DND-41 (cell line): Measurements from ENCODE around the gene PCK2.

Experiments used
- ATAC-seq: fragments of 200-7000 bp; cut with Tn5 transposase; 3 replicates; pipeline ENCODE4 v1.9.1; 2021; ENCODE audit warnings: low read depth; ENCODE audit not compliant: insufficient read depth
- DNase-seq: peaks from one replicate; pipeline ENCODE4 v3.0.0-alpha.2; 2020
- H2AFZ ChIP-seq: 2 replicates; pipeline ENCODE4 v1.6.0; 2012; ENCODE audit warnings: low read depth, low read length
- H3K27ac ChIP-seq: 2 replicates; pipeline ENCODE4 v1.5.1; 2012; ENCODE audit warnings: low read length, inconsistent platforms
- H3K27me3 ChIP-seq: fragments of 200-600 bp; sonication (generic); 2 replicates; pipeline ENCODE4 v1.6.0; 2012; ENCODE audit warnings: low read length, mild to moderate bottlenecking, inconsistent platforms; ENCODE audit not compliant: insufficient read depth, poor library complexity
- H3K36me3 ChIP-seq: 2 replicates; pipeline ENCODE4 v1.5.1; 2012; ENCODE audit warnings: low read length, inconsistent platforms; ENCODE audit not compliant: insufficient read depth
- H3K4me1 ChIP-seq: 2 replicates; pipeline ENCODE4 v1.5.1; 2012; ENCODE audit warnings: mild to moderate bottlenecking, low read length; ENCODE audit not compliant: insufficient read depth
- H3K4me2 ChIP-seq: 2 replicates; pipeline ENCODE4 v1.6.0; 2012; ENCODE audit warnings: mild to moderate bottlenecking, moderate library complexity, low read length, inconsistent platforms; ENCODE audit not compliant: insufficient read depth
- H3K4me3 ChIP-seq, 2 experiments: fragments of 200-600 bp in 1 of 2; shearing (Covaris generic) in 1 of 2; 2 replicates each; pipeline ENCODE4 v1.5.1; 2012 to 2016; ENCODE audit warnings: inconsistent platforms in 2 of 2, low read length in 2 of 2, mild to moderate bottlenecking in 2 of 2, low read depth in 1 of 2, moderate library complexity in 1 of 2
- H3K79me2 ChIP-seq: 2 replicates; pipeline ENCODE4 v1.6.0; 2012; ENCODE audit warnings: low read length, inconsistent platforms; ENCODE audit not compliant: insufficient read depth
- H3K9ac ChIP-seq: 2 replicates; pipeline ENCODE4 v1.6.0; 2012; ENCODE audit warnings: low read depth, mild to moderate bottlenecking, inconsistent platforms, low read length, moderate library complexity
- H3K9me3 ChIP-seq: 2 replicates; pipeline ENCODE4 v1.5.1; 2012; ENCODE audit warnings: low read length, moderate library complexity, mild to moderate bottlenecking, inconsistent platforms; ENCODE audit not compliant: insufficient read depth, severe bottlenecking
- H4K20me1 ChIP-seq: 2 replicates; pipeline ENCODE4 v1.6.0; 2012; ENCODE audit warnings: low read length; ENCODE audit not compliant: insufficient read depth
- CTCF ChIP-seq: IDR thresholded peaks from 2 replicates; pipeline ENCODE4 v1.5.1; 2012; ENCODE audit warnings: borderline replicate concordance, low read length, moderate library complexity, mild to moderate bottlenecking; ENCODE audit not compliant: poor library complexity, severe bottlenecking; ENCODE audit errors: extremely low read depth
- EZH2 ChIP-seq: IDR thresholded peaks from 3 replicates; pipeline ENCODE4 v1.6.1; 2012; ENCODE audit warnings: borderline replicate concordance, low read depth, mild to moderate bottlenecking, moderate library complexity, low read length, inconsistent platforms; ENCODE audit not compliant: severe bottlenecking

The PCK2 gene

GRCh38 chr14:24117179-24117578 is 23.1 kb downstream of the PCK2 start:
- no peak overlapping the region for H2AFZ ChIP-seq
- no peak overlapping the region for H3K27ac ChIP-seq
- H3K9ac ChIP-seq = no peak overlapping the region
- TF ChIP-seq CTCF = no peak
- TF ChIP-seq EZH2 = no peak
- H3K79me2 ChIP-seq = peaks cover 22% of the 10 kb centered on the region
- H3K9me3 ChIP-seq = no peaks in the 10 kb centered on the region
- H3K4me3 ChIP-seq = no peak overlapping the region
- no peaks in the 10 kb centered on the region for H3K27me3 ChIP-seq
- H3K36me3 ChIP-seq = peaks cover 54% of the 10 kb centered on the region
- ATAC-seq (no peak), DNase-seq (no peak)
- peaks cover 23% of the 10 kb centered on the region for H3K4me1 ChIP-seq
- H4K20me1 ChIP-seq = no peaks in the 10 kb centered on the region
- H3K4me2 ChIP-seq = no peak overlapping the region

GRCh38 chr14:24119691-24120090 is 25.6 kb downstream of the PCK2 start:
- peaks cover 16% of the 10 kb centered on the region for H3K79me2 ChIP-seq
- no peak overlapping the region for H3K27ac ChIP-seq
- H3K9me3 ChIP-seq = no peaks in the 10 kb centered on the region
- peaks cover 19% of the 10 kb centered on the region for H3K4me1 ChIP-seq
- DNase-seq = no peak
- no peak for TF ChIP-seq EZH2
- TF ChIP-seq CTCF = no peak
- no peaks in the 10 kb centered on the region for H4K20me1 ChIP-seq
- no peak overlapping the region for H3K4me3 ChIP-seq
- H3K36me3 ChIP-seq = peaks cover 76% of the 10 kb centered on the region
- H3K9ac ChIP-seq = no peak overlapping the region
- no peaks in the 10 kb centered on the region for H3K27me3 ChIP-seq
- no peak overlapping the region for H3K4me2 ChIP-seq
- no peak for ATAC-seq
- H2AFZ ChIP-seq = no peak overlapping the region

DNA sequence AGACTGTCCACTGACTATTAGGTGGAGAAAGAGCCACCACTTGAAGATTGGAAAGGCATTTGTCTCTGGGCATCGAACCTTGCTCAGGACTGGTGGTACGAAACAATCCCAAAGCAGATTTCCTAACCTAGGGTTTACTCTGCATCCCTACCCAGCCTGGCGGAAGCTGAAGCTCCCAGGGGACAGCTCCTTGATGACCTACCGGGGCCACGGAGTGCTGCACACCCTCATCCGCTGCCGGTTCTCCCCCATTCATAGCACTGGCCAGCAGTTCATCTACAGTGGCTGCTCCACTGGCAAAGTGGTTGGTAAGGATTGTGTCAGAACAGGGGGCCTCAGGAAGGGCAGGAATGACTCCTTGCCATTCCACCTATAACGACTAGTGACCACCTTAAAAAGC is 27.1 kb downstream of the PCK2 start:
- Histone ChIP-seq H3K79me2 (peaks cover 5% of the 10 kb centered on the region; the same call in 1 of the 2 replicates), H2AFZ (no peak overlapping the region), H3K36me3 (peaks cover 76% of the 10 kb centered on the region), H3K4me3 (no peak overlapping the region), H3K9me3 (no peaks in the 10 kb centered on the region), H3K27ac (no peak overlapping the region), H3K4me1 (peaks cover 9% of the 10 kb centered on the region), H3K27me3 (no peaks in the 10 kb centered on the region), H3K4me2 (no peak overlapping the region), H3K9ac (no peak overlapping the region), H4K20me1 (no peaks in the 10 kb centered on the region)
- no peak for DNase-seq
- TF ChIP-seq CTCF = no peak
- no peak for TF ChIP-seq EZH2
- ATAC-seq = no peak

GRCh38 chr14:24122416-24122815 is 28.3 kb downstream of the PCK2 start:
- Histone ChIP-seq H4K20me1 (no peaks in the 10 kb centered on the region), H3K27me3 (no peaks in the 10 kb centered on the region), H3K9me3 (no peaks in the 10 kb centered on the region), H3K9ac (no peak overlapping the region), H3K79me2 (no peaks in the 10 kb centered on the region), H3K36me3 (peaks cover 64% of the 10 kb centered on the region), H3K4me3 (no peak overlapping the region), H3K4me2 (no peak overlapping the region), H3K27ac (0 out of 2 replicates have a peak overlapping the region, but pooled peaks have one; percentile 16), H3K4me1 (no peaks in the 10 kb centered on the region), H2AFZ (no peak overlapping the region)
- ATAC-seq = 0 out of 3 replicates have a peak, but pooled peaks have one; percentile 16
- TF ChIP-seq EZH2 (no peak), CTCF (no peak)
- no peak for DNase-seq
